B cell (primary cell): Measurements from ENCODE around the gene IVNS1ABP. TPM values are rescaled to one million over a fixed set of nuclear protein-coding genes. Genes with fewer than 3 reads are reported as not detected.

Source experiments
- ATAC-seq: fragments of 200-7000 bp; cut with Tn5 transposase; one replicate; pipeline ENCODE4 v1.10.0; 2021; ENCODE audit warnings: low read depth, mild to moderate bottlenecking, moderate number of reproducible peaks, moderate library complexity
- CTCF ChIA-PET: fragments of 350-600 bp; sonication (Branson Sonifier 250); formaldehyde crosslinking; loops from one replicate; lab custom pipeline; 2021; ENCODE audit warnings: antibody characterized with exemption, inconsistent platforms; lab: Charles Lee
- POLR2A ChIA-PET: fragments of 350-600 bp; sonication (Branson Sonifier 250); formaldehyde crosslinking; loops from one replicate; lab custom pipeline; 2021; ENCODE audit warnings: antibody characterized with exemption; lab: Charles Lee
- DNase-seq: peaks from one replicate; pipeline ENCODE4 v3.0.0; 2013
- H2AFZ ChIP-seq: 2 replicates; pipeline ENCODE4 v1.6.1; 2012; ENCODE audit warnings: mild to moderate bottlenecking, low read depth, low read length; ENCODE audit not compliant: insufficient read depth, poor library complexity, severe bottlenecking
- H3K27ac ChIP-seq, 2 donors: 1 replicate in 1 of 2; 2 replicates in 1 of 2; pipeline ENCODE4 v1.5.1; 2012 to 2013; ENCODE audit warnings: low read length in 2 of 2, mild to moderate bottlenecking in 2 of 2, moderate library complexity in 1 of 2
- H3K27me3 ChIP-seq, 4 experiments: fragments of 200-600 bp in 1 of 4; sonication (generic) in 1 of 4; replicated peaks in 1 of 4; 1 replicate in 2 of 4; 2 replicates in 2 of 4; pipeline versions ENCODE4 v1.6.1 to v1.7.0; 2013 to 2016; ENCODE audit warnings: low read length in 3 of 4, mild to moderate bottlenecking in 2 of 4, mixed read lengths in 1 of 4, moderate library complexity in 1 of 4; ENCODE audit not compliant: insufficient read depth in 4 of 4, control insufficient read depth in 3 of 4; ENCODE audit errors: control extremely low read depth in 1 of 4
- H3K36me3 ChIP-seq, 2 experiments: replicated peaks in 1 of 2; 1 replicate in 1 of 2; 2 replicates in 1 of 2; pipeline versions ENCODE4 v1.6.1 to v1.7.1; 2013; ENCODE audit warnings: low read length in 1 of 2; ENCODE audit not compliant: insufficient read depth in 2 of 2, control insufficient read depth in 1 of 2; ENCODE audit errors: control extremely low read depth in 1 of 2, extremely low read depth in 1 of 2
- H3K4me1 ChIP-seq, 2 donors: fragments of 200-600 bp in 1 of 2; sonication (generic) in 1 of 2; 1 replicate in 1 of 2; 2 replicates in 1 of 2; pipeline versions ENCODE4 v1.5.1 to v1.6.1; 2013 to 2017; ENCODE audit warnings: low read length in 2 of 2; ENCODE audit not compliant: control insufficient read depth in 2 of 2, insufficient read depth in 2 of 2
- H3K4me2 ChIP-seq: replicated peaks from 2 replicates; pipeline ENCODE3; 2012; ENCODE audit warnings: mild to moderate bottlenecking, low read depth, low read length; ENCODE audit not compliant: poor library complexity, severe bottlenecking
- H3K4me3 ChIP-seq, 5 experiments: fragments of 200-600 bp in 1 of 5; sonication (generic) in 1 of 5; 1 replicate in 3 of 5; 2 replicates in 2 of 5; pipeline versions ENCODE4 v1.5.1 to v1.7.0; 2011 to 2016; ENCODE audit warnings: low read length in 4 of 5, mild to moderate bottlenecking in 4 of 5, low read depth in 2 of 5, control low read depth in 1 of 5, moderate library complexity in 1 of 5; ENCODE audit not compliant: insufficient read depth in 1 of 5; ENCODE audit errors: control extremely low read depth in 1 of 5, extremely low read depth in 1 of 5
- H3K79me2 ChIP-seq: fragments of 200-600 bp; sonication (generic); one replicate; pipeline ENCODE4 v1.6.0; 2016; ENCODE audit warnings: low read length; ENCODE audit not compliant: control insufficient read depth, insufficient read depth
- H3K9ac ChIP-seq: fragments of 200-600 bp; sonication (generic); 2 replicates; pipeline ENCODE4 v1.6.1; 2017; ENCODE audit warnings: mild to moderate bottlenecking, low read length, moderate library complexity
- H3K9me3 ChIP-seq, 3 donors: one replicate each; pipeline versions ENCODE4 v1.6.1 to v1.7.1; 2013; ENCODE audit warnings: low read length in 2 of 3; ENCODE audit not compliant: control insufficient read depth in 2 of 3, insufficient read depth in 1 of 3; ENCODE audit errors: control extremely low read depth in 1 of 3
- H4K20me1 ChIP-seq: 2 replicates; pipeline ENCODE4 v1.6.0; 2012; ENCODE audit warnings: mild to moderate bottlenecking, low read length; ENCODE audit not compliant: insufficient read depth, control insufficient read depth, poor library complexity, severe bottlenecking
- H3K27ac Mint-ChIP-seq: one replicate; pipeline ENCODE4 v1.8.0; 2021; ENCODE audit warnings: mixed read lengths
- H3K27me3 Mint-ChIP-seq: one replicate; pipeline ENCODE4 v1.8.0; 2021; ENCODE audit warnings: mixed read lengths
- H3K4me1 Mint-ChIP-seq: one replicate; pipeline ENCODE4 v1.8.0; 2021; ENCODE audit warnings: mixed read lengths
- H3K4me3 Mint-ChIP-seq: one replicate; pipeline ENCODE4 v1.8.0; 2021; ENCODE audit warnings: mixed read lengths
- H3K9me3 Mint-ChIP-seq: one replicate; pipeline ENCODE4 v1.8.0; 2022; ENCODE audit warnings: mixed read lengths; ENCODE audit not compliant: insufficient read depth
- CTCF ChIP-seq: fragments of 200-600 bp; IDR thresholded peaks from one replicate; pipeline ENCODE4 v1.8.0; 2022; ENCODE audit warnings: antibody characterized with exemption, mild to moderate bottlenecking
- EZH2 ChIP-seq: IDR thresholded peaks from 2 replicates; pipeline ENCODE4 v1.6.1; 2012; ENCODE audit warnings: borderline replicate concordance, low read depth, mild to moderate bottlenecking, moderate library complexity, low read length; ENCODE audit not compliant: insufficient read depth, poor library complexity, severe bottlenecking
- WGBS: methylation state at CpG from one replicate; pipeline ENCODE4 v1.1.5; 2013; ENCODE audit warnings: missing lambda C conversion rate; ENCODE audit not compliant: insufficient coverage; 5-methylcytosine and 5-hydroxymethylcytosine counted together
- intact Hi-C: fragments of 100-400 bp; cut with micrococcal nuclease; formaldehyde crosslinking; loops from one replicate; pipeline ENCODE4 v1.10.0; 2022
- polyA plus RNA-seq: library from polyadenylated mRNA; depleted of rRNA; stranded (reverse); fragments of >200 nt; gene quantifications from 2 replicates; pipeline ENCODE4 v1.2.3, GENCODE V29; 2012
- total RNA-seq, 2 donors: library from RNA; stranded (reverse); fragments of 120-200 nt in 1 of 2; gene quantifications; 1 replicate in 1 of 2; 2 replicates in 1 of 2; pipeline versions ENCODE4 v1.2.3 to v1.2.4, GENCODE V29; 2013 to 2022

Gene IVNS1ABP
- total and polyA plus RNA-seq, 2 donors (not counting 1 experiment from before 2014, with no cell fraction given): 42.9 to 87.0 TPM

DNA sequence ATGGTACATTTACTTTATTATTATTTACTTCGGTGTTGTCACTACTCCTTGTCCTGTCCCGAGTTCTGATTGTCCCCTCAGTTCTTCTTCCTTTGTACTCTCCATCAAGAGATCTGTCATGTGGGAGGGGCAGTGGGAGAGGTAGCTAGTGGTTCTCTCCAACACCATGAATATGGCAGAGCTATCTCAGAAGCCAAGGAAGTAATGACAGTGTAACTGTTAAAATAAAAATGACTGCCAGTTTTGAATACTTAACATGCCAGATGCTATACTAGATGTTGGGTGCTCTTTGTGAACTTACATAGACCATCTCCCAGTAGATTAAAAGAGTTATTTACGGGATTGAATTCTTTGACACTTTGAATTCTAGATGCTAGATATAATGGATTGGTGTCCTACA is 28.6 kb downstream of the IVNS1ABP start:
- no peak overlapping the region for H2AFZ ChIP-seq
- Mint-ChIP-seq H3K27ac (no peak overlapping the region), H3K27me3 (no peaks in the 10 kb centered on the region), H3K4me3 (no peak overlapping the region), H3K4me1 (peaks cover 24% of the 10 kb centered on the region), H3K9me3 (peaks cover 3% of the 10 kb centered on the region)
- H3K9me3 ChIP-seq: peaks cover 0 to 1% (median 0%) of the 10 kb centered on the region in 3 donors
- DNase-seq: no peak
- H3K4me1 ChIP-seq: peaks cover 14 to 22% of the 10 kb centered on the region in 2 donors
- no peak overlapping the region for H3K4me3 ChIP-seq
- H3K79me2 ChIP-seq: no peaks in the 10 kb centered on the region
- H3K4me2 ChIP-seq: no peak overlapping the region
- ATAC-seq: no peak
- H4K20me1 ChIP-seq: no peaks in the 10 kb centered on the region
- H3K27me3 ChIP-seq: no peaks in the 10 kb centered on the region
- intact Hi-C loops: no loop called here
- TF ChIP-seq CTCF: no peak
- TF ChIP-seq EZH2: no peak
- ChIA-PET POLR2A (no interaction called here), CTCF (no interaction called here)
- WGBS: 100% methylated on average over 1 of the region's 3 CpGs
- peaks cover 0 to 3% of the 10 kb centered on the region in 2 experiments for H3K36me3 ChIP-seq
- H3K27ac ChIP-seq: no peak overlapping the region
- H3K9ac ChIP-seq: no peak overlapping the region

DNA sequence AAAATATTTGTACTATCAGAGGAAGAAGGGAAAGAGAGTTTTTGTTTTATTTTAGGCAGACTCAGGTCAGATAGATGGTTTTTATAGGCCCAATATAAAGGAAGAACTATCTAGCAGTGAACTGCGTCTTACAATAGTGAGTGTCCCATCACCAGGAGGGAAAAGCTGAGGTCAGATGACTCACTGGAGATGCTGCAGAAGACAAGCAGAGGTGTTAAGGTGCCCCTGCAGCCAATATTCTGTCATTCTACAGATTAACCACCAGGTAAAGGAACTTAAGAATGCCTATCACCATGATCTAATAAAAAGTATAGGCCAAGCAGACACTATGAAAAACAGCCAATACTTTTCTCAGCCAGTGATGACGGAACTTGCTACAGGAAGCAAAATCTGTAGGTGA is 29.6 kb downstream of the IVNS1ABP start:
- Histone ChIP-seq H3K27me3 (no peaks in the 10 kb centered on the region), H3K4me3 (no peak overlapping the region), H3K4me1 (peaks cover 10 to 15% of the 10 kb centered on the region in 2 donors), H2AFZ (no peak overlapping the region), H4K20me1 (no peaks in the 10 kb centered on the region), H3K9ac (no peak overlapping the region), H3K27ac (no peak overlapping the region), H3K9me3 (peaks cover 0 to 1% (median 0%) of the 10 kb centered on the region in 3 donors), H3K4me2 (no peak overlapping the region), H3K36me3 (peaks cover 0 to 3% of the 10 kb centered on the region in 2 experiments), H3K79me2 (no peaks in the 10 kb centered on the region)
- ChIA-PET POLR2A (no interaction called here), CTCF (no interaction called here)
- DNase-seq (no peak), ATAC-seq (no peak)
- Mint-ChIP-seq H3K27me3 (no peaks in the 10 kb centered on the region), H3K27ac (no peak overlapping the region), H3K9me3 (peaks cover 3% of the 10 kb centered on the region), H3K4me1 (peaks cover 16% of the 10 kb centered on the region), H3K4me3 (no peak overlapping the region)
- intact Hi-C loops: no loop called here
- TF ChIP-seq CTCF (no peak), EZH2 (no peak)
- no CpG with 5 or more reads among the region's 2 CpGs for WGBS
